A549 (cell line): ENCODE measurements around the gene ALG14.

Source experiments
- BHLHE40 ChIP-seq: IDR thresholded peaks from 2 replicates; pipeline ENCODE4 v1.6.1; 2012; ENCODE audit warnings: low read depth, low read length, inconsistent platforms
- CTCF ChIP-seq: fragments of >200 bp; sonication (Bioruptor Twin); formaldehyde crosslinking; IDR thresholded peaks from 3 replicates; pipeline ENCODE4 v1.5.1; 2016
- EP300 ChIP-seq, 2 experiments: fragments of >200 bp; sonication (Bioruptor Twin); formaldehyde crosslinking; IDR thresholded peaks; 2 replicates in 1 of 2; 3 replicates in 1 of 2; pipeline ENCODE4 v1.6.1; 2016 to 2017
- MAX ChIP-seq: IDR thresholded peaks from 2 replicates; pipeline ENCODE4 v1.6.1; 2012
- MYC ChIP-seq: IDR thresholded peaks from 2 replicates; pipeline ENCODE4 v1.6.1; 2012; ENCODE audit warnings: mild to moderate bottlenecking, inconsistent platforms, low read length, improper control_type of control experiment, borderline replicate concordance
- POLR2A ChIP-seq: IDR thresholded peaks from 2 replicates; pipeline ENCODE4 v1.6.1; 2012; ENCODE audit warnings: mild to moderate bottlenecking, low read length
- RAD21 ChIP-seq, 2 experiments: fragments of >200 bp in 1 of 2; sonication (Bioruptor Twin) in 1 of 2; formaldehyde crosslinking in 1 of 2; IDR thresholded peaks in 1 of 2; conservative IDR thresholded peaks in 1 of 2; 2 replicates in 1 of 2; 3 replicates in 1 of 2; pipeline ENCODE4 v1.6.1; 2012 to 2018; ENCODE audit warnings: inconsistent platforms in 1 of 2
- RCOR1 ChIP-seq: fragments of 150-350 bp; IDR thresholded peaks from 2 replicates; pipeline ENCODE4 v1.6.1; 2014; ENCODE audit warnings: antibody characterized with exemption, low read length, low read depth
- RNF2 ChIP-seq: fragments of 200-600 bp; sonication (generic); IDR thresholded peaks from 2 replicates; pipeline ENCODE4 v1.6.1; 2016; ENCODE audit warnings: low read depth, mild to moderate bottlenecking, antibody characterized with exemption, moderate library complexity, borderline replicate concordance
- ZSCAN20 ChIP-seq: fragments of 250-450 bp; sonication (Bioruptor Pico); IDR thresholded peaks from 2 replicates; pipeline ENCODE4 v1.8.0; 2022; ENCODE audit warnings: mild to moderate bottlenecking, moderate library complexity

GRCh38 chr1:95039360-95040031 lies 33.3 kb downstream of the ALG14 start:
- TF ChIP-seq CTCF = no peak
- TF ChIP-seq POLR2A = no peak
- no peak for TF ChIP-seq RCOR1
- no peak for TF ChIP-seq MAX
- TF ChIP-seq EP300 (IDR thresholded peaks at IDR 0.05) = no peak
- TF ChIP-seq RNF2 = no peak
- TF ChIP-seq MYC = no peak
- TF ChIP-seq RAD21 (conservative IDR thresholded peaks at IDR 0.05 in 1 of 2, IDR thresholded peaks at IDR 0.05 in 1 of 2) = no peak
- TF ChIP-seq BHLHE40 = no peak
- TF ChIP-seq ZSCAN20 (CRISPR knock-in tag) = no peak
